Duodenal mucosa (tissue), 2 donors: Measurements from ENCODE around the gene CTBP2.
"Not testable (repeated sequence)": the region's sequence is repeated elsewhere in the genome, so short reads cannot be mapped to it uniquely, and the experiment has no call there.

Experiments used
- H3K27ac ChIP-seq: one replicate; pipeline ENCODE4 v1.7.0; 2013; ENCODE audit warnings: low read depth, low read length
- H3K27me3 ChIP-seq, 2 donors: one replicate each; pipeline ENCODE4 v1.7.0; 2013; ENCODE audit warnings: low read length in 2 of 2, control low read depth in 1 of 2; ENCODE audit not compliant: insufficient read depth in 2 of 2, control insufficient read depth in 1 of 2
- H3K36me3 ChIP-seq, 2 donors: one replicate each; pipeline ENCODE4 v1.7.0; 2013; ENCODE audit warnings: low read length in 2 of 2, control low read depth in 1 of 2; ENCODE audit not compliant: insufficient read depth in 2 of 2, control insufficient read depth in 1 of 2
- H3K4me1 ChIP-seq, 2 donors: one replicate each; pipeline ENCODE4 v1.7.0; 2013; ENCODE audit warnings: low read length in 2 of 2, control low read depth in 1 of 2; ENCODE audit not compliant: insufficient read depth in 2 of 2, control insufficient read depth in 1 of 2
- H3K4me3 ChIP-seq, 2 donors: one replicate each; pipeline ENCODE4 v1.7.0; 2013; ENCODE audit warnings: low read length in 2 of 2, low read depth in 1 of 2
- H3K9ac ChIP-seq, 2 donors: one replicate each; pipeline ENCODE4 v1.7.0; 2013; ENCODE audit warnings: low read length in 2 of 2, low read depth in 1 of 2
- H3K9me3 ChIP-seq, 2 donors: one replicate each; pipeline ENCODE4 v1.7.0; 2013; ENCODE audit warnings: low read length in 2 of 2, control low read depth in 1 of 2; ENCODE audit not compliant: control insufficient read depth in 1 of 2

Gene CTBP2

DNA sequence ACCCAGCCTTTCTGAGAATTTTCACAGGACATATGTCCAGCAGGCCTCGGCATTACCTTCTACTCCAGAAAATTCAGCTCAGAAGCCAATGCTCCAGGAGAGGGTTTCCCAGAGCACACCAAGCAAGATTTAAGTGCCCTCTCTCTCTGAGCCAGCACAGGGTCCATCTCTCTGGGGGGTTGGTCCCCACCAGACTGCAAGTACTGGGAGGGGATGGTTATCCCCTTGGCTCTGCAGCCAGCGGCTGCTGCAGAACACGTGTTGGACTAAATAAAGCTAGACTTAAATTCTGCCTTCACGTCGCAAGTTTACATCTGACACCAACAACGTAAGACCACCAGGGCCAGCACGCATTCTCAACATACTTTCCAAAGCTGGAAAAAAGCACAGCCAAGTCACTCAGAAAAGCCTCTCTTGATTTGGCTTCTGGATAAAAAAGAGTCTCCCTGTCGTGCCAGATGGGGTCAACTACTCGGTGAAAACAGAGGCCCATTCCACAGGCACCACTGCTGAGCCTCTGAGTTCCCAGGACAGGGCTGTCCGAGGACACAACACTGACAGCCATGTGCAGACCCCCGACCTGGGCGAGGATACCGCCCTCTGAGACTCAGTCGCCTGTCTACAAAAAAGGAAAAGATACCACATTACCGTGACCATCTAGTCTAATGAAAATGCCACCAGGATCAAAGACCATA is 77.3 kb downstream of the CTBP2 start:
- H3K9me3 ChIP-seq, result no peaks in the 10 kb centered on the region
- peaks cover 0 to 4% of the 10 kb centered on the region in 2 donors for H3K4me1 ChIP-seq
- no peaks in the 10 kb centered on the region for H3K27me3 ChIP-seq
- peaks cover 12 to 42% of the 10 kb centered on the region in 2 donors for H3K36me3 ChIP-seq
- no peak overlapping the region for H3K4me3 ChIP-seq
- H3K9ac ChIP-seq, result no peak overlapping the region
- H3K27ac ChIP-seq, result no peak overlapping the region

DNA sequence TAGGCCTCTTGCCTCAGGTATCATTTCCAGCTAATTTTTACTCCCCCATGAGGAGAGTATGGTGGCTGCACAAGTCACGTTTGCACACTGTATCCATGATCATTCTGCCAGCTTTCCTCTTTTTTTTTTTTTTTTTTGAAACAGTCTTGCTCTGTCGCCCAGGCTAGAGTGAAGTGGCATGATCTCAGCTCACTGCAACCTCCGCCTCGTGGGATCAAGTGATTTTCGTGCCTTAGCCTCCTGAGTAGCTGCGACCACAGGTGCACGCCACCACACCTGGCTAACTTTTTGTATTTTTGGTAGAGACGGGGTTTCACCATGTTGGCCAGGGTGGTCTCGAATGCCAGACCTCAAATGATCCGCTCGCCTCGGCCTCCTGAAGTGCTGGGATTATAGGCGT is 77.9 kb downstream of the CTBP2 start:
- H3K36me3 ChIP-seq, result peaks cover 7 to 38% of the 10 kb centered on the region in 2 donors
- H3K9me3 ChIP-seq, H3K27ac ChIP-seq, H3K4me1 ChIP-seq, H3K9ac ChIP-seq, H3K27me3 ChIP-seq, H3K4me3 ChIP-seq: not testable (repeated sequence)

DNA sequence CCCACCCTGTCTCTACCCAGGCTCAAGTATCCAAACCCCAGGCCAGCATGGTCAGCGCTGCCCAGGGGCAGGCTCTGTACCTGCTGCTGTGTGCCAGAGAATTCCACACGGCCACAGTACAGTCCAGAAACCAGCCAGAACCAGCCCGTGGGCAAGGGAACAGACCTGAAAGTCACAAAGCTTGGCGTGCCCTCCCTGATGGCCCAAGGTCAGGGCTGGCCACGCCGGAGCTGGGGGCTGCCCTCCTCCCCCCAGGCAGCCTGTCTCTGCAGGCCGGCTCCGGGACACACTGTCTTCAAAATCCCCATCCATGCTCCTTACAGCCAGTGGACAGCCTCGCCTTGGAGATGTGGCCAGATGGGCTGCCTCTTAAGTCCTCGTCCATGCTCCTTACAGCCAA is 78.4 kb downstream of the CTBP2 start:
- Histone ChIP-seq H3K27ac (no peak overlapping the region), H3K9ac (no peak overlapping the region), H3K4me1 (peaks cover 0 to 4% of the 10 kb centered on the region in 2 donors)

DNA sequence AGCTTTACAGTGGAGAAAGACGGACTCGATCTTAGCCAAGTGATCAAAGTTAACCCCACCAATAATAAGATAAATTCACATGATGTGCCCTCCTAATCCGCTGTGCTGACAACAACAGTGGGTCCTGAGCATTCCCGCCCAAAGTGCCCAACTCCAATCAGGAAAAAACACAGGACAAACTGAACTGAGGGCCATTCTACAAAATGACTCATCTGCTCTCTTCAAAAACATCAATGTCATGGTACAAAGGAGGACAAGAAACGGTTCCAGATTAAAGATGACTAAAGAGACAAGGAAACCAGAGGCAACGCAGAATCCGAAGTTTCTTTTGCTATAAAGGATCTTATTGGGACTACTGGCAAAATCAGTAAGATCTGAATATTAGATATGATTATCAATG is 79.4 kb downstream of the CTBP2 start:
- no peak overlapping the region for H3K27ac ChIP-seq
- no peak overlapping the region for H3K4me3 ChIP-seq
- no peaks in the 10 kb centered on the region for H3K27me3 ChIP-seq
- peaks cover 0 to 4% of the 10 kb centered on the region in 2 donors for H3K4me1 ChIP-seq
- no peaks in the 10 kb centered on the region for H3K9me3 ChIP-seq
- H3K36me3 ChIP-seq, result peaks cover 6 to 36% of the 10 kb centered on the region in 2 donors
- no peak overlapping the region for H3K9ac ChIP-seq

More for the DNA sequence above, 78.4 kb downstream of the CTBP2 start:
- H3K9me3 ChIP-seq, result no peaks in the 10 kb centered on the region
- no peak overlapping the region for H3K4me3 ChIP-seq
- H3K27me3 ChIP-seq, result no peaks in the 10 kb centered on the region
- peaks cover 6 to 33% of the 10 kb centered on the region in 2 donors for H3K36me3 ChIP-seq

DNA sequence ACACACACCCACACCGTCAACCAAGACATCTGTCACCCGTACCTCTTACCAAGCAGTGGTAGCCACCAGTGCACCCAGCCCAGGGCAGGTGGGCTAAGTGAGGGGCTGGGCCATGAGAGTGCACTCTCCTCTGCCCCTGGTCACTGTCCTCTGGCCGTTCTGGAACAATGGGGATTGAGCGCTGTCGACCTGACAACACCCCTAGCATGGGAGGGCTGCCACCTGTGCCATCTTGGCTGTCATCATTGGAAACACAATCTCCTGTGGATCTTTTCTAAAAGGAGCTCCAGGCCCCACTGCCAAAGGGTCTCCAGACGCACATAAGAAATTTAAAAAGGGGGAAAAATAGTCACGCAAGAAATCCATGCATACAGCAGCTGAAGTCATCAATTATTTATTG is 80.1 kb downstream of the CTBP2 start:
- H3K9me3 ChIP-seq, result no peaks in the 10 kb centered on the region
- H3K4me1 ChIP-seq, result peaks cover 0 to 4% of the 10 kb centered on the region in 2 donors
- H3K9ac ChIP-seq, result no peak overlapping the region
- peaks cover 6 to 34% of the 10 kb centered on the region in 2 donors for H3K36me3 ChIP-seq
- H3K27me3 ChIP-seq, result no peaks in the 10 kb centered on the region
- H3K4me3 ChIP-seq, result no peak overlapping the region
- H3K27ac ChIP-seq, result no peak overlapping the region

DNA sequence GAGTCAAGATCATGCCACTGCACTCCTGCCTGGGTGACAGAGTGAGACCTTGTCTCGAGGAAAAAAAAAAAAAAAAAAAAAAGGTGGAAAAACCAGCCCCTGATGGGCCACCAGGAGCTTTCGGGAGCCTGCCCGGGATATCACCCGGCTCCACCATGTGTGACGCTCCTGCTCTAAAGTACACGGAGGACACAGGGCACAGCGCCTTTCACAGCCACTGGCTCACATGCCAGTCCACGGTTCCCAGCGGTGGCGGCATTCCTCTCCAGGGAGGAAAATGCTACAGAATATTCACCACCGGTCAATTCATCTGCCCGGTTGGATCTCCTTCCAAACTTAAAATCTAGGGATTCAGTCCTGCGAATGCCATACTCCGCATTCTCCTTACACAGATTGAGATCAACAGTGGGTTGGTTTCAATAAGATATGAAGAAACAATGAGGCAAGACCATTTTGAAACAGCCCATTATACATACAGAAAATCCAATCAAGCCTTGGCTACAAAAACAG is 81.2 kb downstream of the CTBP2 start:
- H3K9me3 ChIP-seq, result no peaks in the 10 kb centered on the region
- no peak overlapping the region for H3K27ac ChIP-seq
- H3K27me3 ChIP-seq, result no peaks in the 10 kb centered on the region
- H3K4me1 ChIP-seq, result peaks cover 0 to 4% of the 10 kb centered on the region in 2 donors
- H3K9ac ChIP-seq, result no peak overlapping the region
- no peak overlapping the region for H3K4me3 ChIP-seq
- peaks cover 6 to 32% of the 10 kb centered on the region in 2 donors for H3K36me3 ChIP-seq

DNA sequence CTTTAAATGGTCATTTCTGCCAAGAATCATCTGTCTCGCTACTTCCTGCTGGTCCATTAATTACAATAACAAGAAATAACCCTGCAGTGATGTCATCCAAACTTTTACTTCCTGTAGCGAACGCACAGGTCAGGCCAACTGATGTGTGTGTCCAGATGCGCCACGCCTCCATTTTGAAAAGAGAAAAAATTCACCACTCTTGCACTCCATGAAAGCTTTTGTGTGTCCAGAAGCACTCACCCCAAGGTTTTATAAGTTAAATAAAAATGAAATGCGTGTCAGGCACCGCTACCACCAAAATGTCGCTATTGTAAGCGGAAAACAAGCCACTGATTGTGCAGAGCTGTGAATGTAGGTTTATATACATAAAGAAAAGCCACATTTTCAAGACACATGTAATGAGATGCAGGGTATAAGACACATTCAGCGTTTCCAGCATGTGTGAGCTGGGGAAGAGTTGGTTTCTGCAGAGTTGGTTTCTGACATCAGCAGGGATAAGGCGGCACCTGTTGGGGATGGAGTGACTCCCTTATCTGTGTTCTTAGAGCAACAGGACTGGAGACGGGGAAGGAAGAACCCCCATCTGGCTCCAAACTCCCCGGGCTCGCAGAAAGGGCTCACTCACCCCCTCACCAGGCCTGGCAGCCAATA is 83.3 kb downstream of the CTBP2 start:
- no peaks in the 10 kb centered on the region for H3K27me3 ChIP-seq
- H3K9ac ChIP-seq, result no peak overlapping the region
- H3K27ac ChIP-seq, result no peak overlapping the region
- no peaks in the 10 kb centered on the region for H3K9me3 ChIP-seq
- peaks cover 0 to 4% of the 10 kb centered on the region in 2 donors for H3K4me1 ChIP-seq
- peaks cover 6 to 34% of the 10 kb centered on the region in 2 donors for H3K36me3 ChIP-seq
- no peak overlapping the region for H3K4me3 ChIP-seq

DNA sequence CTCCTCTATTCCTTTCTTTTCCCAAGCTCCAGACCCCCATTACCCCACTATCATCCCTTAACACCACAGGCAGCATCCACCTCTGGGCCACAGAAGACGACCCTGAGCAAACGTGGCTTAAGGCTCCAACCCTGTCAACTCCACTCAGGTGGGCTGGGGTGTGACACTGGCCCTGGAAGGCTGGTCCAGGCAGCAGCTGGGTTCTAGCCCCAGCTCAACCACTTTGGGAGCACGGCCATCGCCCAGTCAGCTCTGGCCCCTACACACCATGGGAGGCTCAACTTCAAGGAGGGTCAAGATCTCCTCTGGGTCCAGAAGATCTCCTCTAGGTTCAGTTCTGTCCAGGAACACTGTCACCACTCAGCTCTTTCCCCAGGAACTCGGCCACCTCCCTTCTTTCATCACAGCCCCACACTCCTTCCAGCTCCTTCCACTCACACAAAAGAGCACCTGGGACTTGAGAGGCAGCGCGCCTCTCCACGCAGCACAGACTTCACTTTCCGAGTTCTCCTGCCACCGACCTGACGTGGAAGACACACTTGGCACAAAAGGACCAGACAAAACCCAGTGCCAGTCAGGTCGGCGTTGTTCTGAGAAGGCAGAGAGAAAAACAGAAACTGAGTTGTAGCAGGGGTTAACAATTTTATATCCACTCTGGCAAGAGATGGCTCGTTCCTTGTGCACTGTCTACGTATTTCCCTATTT is 84.1 kb downstream of the CTBP2 start:
- H3K9ac ChIP-seq, result no peak overlapping the region
- no peaks in the 10 kb centered on the region for H3K9me3 ChIP-seq
- H3K4me1 ChIP-seq, result no peaks in the 10 kb centered on the region
- no peaks in the 10 kb centered on the region for H3K27me3 ChIP-seq
- H3K27ac ChIP-seq, result no peak overlapping the region
- peaks cover 6 to 32% of the 10 kb centered on the region in 2 donors for H3K36me3 ChIP-seq
- no peak overlapping the region for H3K4me3 ChIP-seq

DNA sequence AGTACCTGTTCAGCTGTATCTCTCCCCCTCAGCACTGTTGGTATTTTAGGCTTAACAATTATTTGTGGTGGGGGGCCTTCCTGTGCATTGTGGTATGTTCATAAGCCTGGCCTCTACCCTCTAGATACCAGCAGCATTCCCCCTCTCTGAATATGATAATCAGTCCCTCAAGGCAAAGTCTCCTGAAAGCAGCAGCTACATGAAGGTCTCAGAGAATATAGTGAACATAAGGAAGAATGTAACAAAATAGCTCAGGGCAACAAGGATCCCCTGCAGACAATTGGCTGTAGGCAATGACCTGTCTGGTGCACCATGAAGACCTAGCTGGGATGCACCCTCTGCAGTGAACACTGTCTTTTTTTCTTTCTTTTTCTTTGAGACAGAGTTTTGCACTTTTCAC is 86.4 kb downstream of the CTBP2 start:
- H3K36me3 ChIP-seq, result peaks cover 3 to 35% of the 10 kb centered on the region in 2 donors
- H3K27ac ChIP-seq, result no peak overlapping the region
- no peak overlapping the region for H3K4me3 ChIP-seq
- H3K4me1 ChIP-seq, result peaks cover 0 to under 1% of the 10 kb centered on the region in 2 donors
- no peaks in the 10 kb centered on the region for H3K9me3 ChIP-seq
- H3K9ac ChIP-seq, result no peak overlapping the region
- H3K27me3 ChIP-seq, result no peaks in the 10 kb centered on the region

DNA sequence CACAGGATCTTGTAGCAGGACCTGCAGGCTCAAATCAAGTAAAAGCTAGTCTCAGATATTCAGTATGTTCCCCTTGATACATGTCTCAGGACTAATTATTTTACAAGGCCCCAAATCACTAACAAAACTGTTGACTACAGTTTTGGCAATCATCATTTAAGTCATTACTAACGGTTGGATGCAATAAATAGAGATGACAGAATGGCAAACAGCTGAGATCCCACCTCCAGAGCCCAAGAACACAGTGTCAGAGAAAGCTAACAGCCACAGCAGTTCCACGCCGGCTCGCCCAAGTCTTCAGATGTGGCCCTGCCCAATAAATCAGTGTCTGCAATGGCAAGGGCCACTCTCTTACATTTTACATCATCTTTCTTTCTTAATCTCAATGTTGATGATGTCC is 87.6 kb downstream of the CTBP2 start:
- no peak overlapping the region for H3K27ac ChIP-seq

More for the DNA sequence above, 87.6 kb downstream of the CTBP2 start:
- no peak overlapping the region for H3K9ac ChIP-seq
- H3K9me3 ChIP-seq, result no peaks in the 10 kb centered on the region
- no peak overlapping the region for H3K4me3 ChIP-seq
- H3K36me3 ChIP-seq, result peaks cover 3 to 35% of the 10 kb centered on the region in 2 donors
- H3K4me1 ChIP-seq, result peaks cover 7 to 8% of the 10 kb centered on the region in 2 donors
- no peaks in the 10 kb centered on the region for H3K27me3 ChIP-seq
